NCI-H345 treated with DMSO at 0.1 percent for 48 hours (cell line): ENCODE results near the gene HTR4.

Source experiments
- DNase-seq: peaks from one replicate; lab custom pipeline; 2025; ENCODE audit not compliant: unreplicated experiment; lab: John Stamatoyannopoulos, UW

The HTR4 gene

DNA sequence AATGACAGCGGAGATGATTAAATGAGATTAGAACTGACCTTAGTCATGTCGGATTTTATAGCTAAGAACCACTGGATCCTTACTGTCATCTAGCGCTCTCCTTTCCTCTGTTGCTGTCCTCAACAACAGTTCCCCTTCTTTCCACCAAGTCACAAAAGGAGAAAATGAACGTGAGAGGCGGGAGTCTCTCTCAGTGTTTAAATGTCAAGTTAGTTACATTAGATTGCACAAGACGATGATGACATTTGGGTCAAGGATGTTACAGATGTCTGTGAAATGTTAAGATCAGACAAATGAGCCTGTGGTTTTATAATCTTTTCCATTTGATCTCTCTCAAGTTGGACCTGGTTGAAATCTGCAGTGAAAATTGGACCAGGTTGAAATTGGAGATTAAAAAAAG, 217.1 kb downstream of the HTR4 start:
- DNase-seq = no peak

DNA sequence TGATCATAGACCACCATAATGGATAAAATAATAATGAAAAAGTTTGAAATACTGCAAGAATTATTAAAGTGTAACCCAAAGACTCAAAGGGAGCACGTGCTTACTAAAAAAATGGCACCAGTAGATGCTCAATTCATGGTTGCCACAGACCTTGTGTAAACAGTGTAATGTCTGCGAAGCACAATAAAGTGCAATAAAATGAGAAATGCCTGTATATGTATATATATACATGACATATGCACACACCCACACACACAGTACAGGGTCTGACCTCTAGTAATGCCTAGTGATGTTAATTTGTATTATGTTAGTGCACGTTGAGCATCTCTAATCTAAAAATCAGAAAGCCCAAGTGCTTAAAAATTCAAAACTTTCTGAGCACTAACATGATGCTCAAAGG, 218.3 kb downstream of the HTR4 start:
- DNase-seq = no peak

DNA sequence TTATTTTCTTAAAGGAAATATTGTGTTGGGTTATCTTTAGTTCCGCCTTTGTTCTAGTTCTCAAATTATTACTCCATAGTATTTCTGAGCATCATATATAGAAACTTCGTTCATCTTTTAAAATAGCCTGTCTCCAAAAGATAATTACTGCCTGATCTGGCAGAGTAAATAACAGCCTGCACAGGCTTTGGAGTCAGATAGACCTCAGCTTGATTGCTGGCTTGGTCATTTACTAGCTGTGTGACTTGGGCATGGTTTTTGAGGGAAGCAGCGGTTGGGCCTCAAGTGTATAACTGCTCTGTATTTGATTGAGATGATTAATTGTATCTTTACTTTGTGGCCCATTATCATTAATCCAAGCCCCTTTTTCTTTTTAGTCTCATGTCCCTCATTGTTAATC, 220.5 kb downstream of the HTR4 start:
- no peak for DNase-seq
